ENCODE measurements around the gene CDV3. TPM values are rescaled to one million over a fixed set of nuclear protein-coding genes. Genes with fewer than 3 reads are reported as not detected.

CDV3 gene
- total and polyA plus RNA-seq, 7 donors: 63.7 to 120 (median 102) TPM

DNA sequence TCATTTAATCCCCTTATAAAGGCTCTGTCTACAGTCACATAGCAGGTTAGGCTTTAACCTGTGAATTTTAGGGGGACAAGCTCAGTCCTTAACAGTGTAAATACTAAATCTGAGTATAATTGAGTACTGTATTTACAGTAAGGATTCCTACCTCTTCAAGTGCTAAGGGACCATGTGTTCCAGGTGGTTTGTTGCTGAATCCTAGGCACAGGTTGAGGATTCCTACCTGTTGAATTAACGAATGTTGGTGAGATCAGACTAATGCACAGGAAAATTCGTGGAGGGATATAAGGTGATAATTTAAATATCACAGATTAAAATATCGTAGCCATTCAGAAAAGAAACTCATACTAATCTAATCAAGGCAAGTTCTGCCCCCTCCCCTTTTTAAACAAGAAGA is 24.9 kb downstream of the CDV3 start:
- TF ChIP-seq, protein P1, sequence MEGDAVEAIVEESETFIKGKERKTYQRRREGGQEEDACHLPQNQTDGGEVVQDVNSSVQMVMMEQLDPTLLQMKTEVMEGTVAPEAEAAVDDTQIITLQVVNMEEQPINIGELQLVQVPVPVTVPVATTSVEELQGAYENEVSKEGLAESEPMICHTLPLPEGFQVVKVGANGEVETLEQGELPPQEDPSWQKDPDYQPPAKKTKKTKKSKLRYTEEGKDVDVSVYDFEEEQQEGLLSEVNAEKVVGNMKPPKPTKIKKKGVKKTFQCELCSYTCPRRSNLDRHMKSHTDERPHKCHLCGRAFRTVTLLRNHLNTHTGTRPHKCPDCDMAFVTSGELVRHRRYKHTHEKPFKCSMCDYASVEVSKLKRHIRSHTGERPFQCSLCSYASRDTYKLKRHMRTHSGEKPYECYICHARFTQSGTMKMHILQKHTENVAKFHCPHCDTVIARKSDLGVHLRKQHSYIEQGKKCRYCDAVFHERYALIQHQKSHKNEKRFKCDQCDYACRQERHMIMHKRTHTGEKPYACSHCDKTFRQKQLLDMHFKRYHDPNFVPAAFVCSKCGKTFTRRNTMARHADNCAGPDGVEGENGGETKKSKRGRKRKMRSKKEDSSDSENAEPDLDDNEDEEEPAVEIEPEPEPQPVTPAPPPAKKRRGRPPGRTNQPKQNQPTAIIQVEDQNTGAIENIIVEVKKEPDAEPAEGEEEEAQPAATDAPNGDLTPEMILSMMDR (IDR thresholded peaks at IDR 0.05): no peak
- TF ChIP-seq POLR2A (IDR thresholded peaks at IDR 0.05) (no peak), POLR2AphosphoS5 (IDR thresholded peaks at IDR 0.05) (no peak), EP300 (IDR thresholded peaks at IDR 0.05) (no peak)
- 94 to 95% methylated on average over 3 of the region's 3 CpGs for WGBS, 2 donors
- Histone ChIP-seq H3K4me3 (no peak overlapping the region), H3K27ac (no peak overlapping the region), H3K4me1 (no peaks in the 10 kb centered on the region), H3K27me3 (no peaks in the 10 kb centered on the region), H3K9me3 (no peaks in the 10 kb centered on the region), H3K36me3 (no peaks in the 10 kb centered on the region)
- no peak for DNase-seq
- intact Hi-C loops (cut with DNase I): no loop called here

DNA sequence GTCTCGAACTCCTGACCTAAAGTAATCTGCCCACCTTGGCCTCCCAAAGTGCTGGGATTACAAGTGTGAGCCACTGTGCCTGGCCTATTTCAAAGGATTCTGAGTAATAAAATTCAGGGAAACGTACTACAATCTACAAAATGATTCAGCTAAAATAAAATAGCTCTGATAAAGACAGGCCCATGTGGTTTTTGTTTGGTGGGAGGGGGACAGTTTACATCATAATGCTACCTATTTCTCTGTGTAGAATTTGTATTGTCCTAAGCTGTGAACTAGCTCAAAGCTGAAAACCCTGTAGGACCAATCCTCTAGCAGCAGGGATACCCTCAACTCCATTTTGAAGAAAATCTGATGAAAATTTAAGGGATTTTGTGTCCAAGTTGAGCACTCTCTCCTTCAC is 25.8 kb downstream of the CDV3 start:
- WGBS, 2 donors: 77 to 86% methylated on average over 2 of the region's 2 CpGs
- Histone ChIP-seq H3K9me3 (no peaks in the 10 kb centered on the region), H3K4me3 (no peak overlapping the region), H3K27me3 (no peaks in the 10 kb centered on the region), H3K27ac (no peak overlapping the region), H3K4me1 (no peaks in the 10 kb centered on the region), H3K36me3 (peaks cover 0 to 5% (median 0%) of the 10 kb centered on the region in 4 donors)
- TF ChIP-seq POLR2AphosphoS5 (IDR thresholded peaks at IDR 0.05) (no peak), EP300 (IDR thresholded peaks at IDR 0.05) (no peak), POLR2A (IDR thresholded peaks at IDR 0.05) (no peak)
- TF ChIP-seq, protein P1 (IDR thresholded peaks at IDR 0.05): no peak
- no peak for DNase-seq
- intact Hi-C loops (cut with DNase I): no loop called here

GRCh38 chr3:133600572-133601081 is 27.1 kb downstream of the CDV3 start:
- WGBS, 2 donors: 94 to 98% methylated on average over 1 of the region's 1 CpG
- intact Hi-C loops (cut with DNase I): no loop called here
- no peak overlapping the region for H3K27ac ChIP-seq
- no peaks in the 10 kb centered on the region for H3K4me1 ChIP-seq
- no peaks in the 10 kb centered on the region for H3K9me3 ChIP-seq
- no peaks in the 10 kb centered on the region for H3K27me3 ChIP-seq
- peaks cover 0 to 16% (median 0%) of the 10 kb centered on the region in 4 donors for H3K36me3 ChIP-seq
- no peak for DNase-seq
- no peak overlapping the region for H3K4me3 ChIP-seq
- TF ChIP-seq, protein P1 (IDR thresholded peaks at IDR 0.05): no peak
- TF ChIP-seq POLR2AphosphoS5 (IDR thresholded peaks at IDR 0.05): no peak
- TF ChIP-seq EP300 (IDR thresholded peaks at IDR 0.05): no peak
- no peak for TF ChIP-seq POLR2A (IDR thresholded peaks at IDR 0.05)

GRCh38 chr3:133606342-133606741 is 32.9 kb downstream of the CDV3 start:
- Histone ChIP-seq H3K9me3 (no peaks in the 10 kb centered on the region), H3K4me3 (no peak overlapping the region), H3K4me1 (no peaks in the 10 kb centered on the region), H3K27ac (no peak overlapping the region), H3K36me3 (peaks cover 9 to 66% (median 18%) of the 10 kb centered on the region in 4 donors), H3K27me3 (no peaks in the 10 kb centered on the region)
- intact Hi-C loops (cut with DNase I): no loop called here
- TF ChIP-seq POLR2A (IDR thresholded peaks at IDR 0.05): no peak
- TF ChIP-seq, protein P1 (IDR thresholded peaks at IDR 0.05): no peak
- TF ChIP-seq POLR2AphosphoS5 (IDR thresholded peaks at IDR 0.05): no peak
- TF ChIP-seq EP300 (IDR thresholded peaks at IDR 0.05): no peak
- DNase-seq: no peak
- WGBS, 2 donors: 98% methylated on average over 1 of the region's 1 CpG

- H3K9me3 ChIP-seq: no peaks in the 10 kb centered on the region
- H3K4me1 ChIP-seq: no peaks in the 10 kb centered on the region
- no peak for DNase-seq
- no peaks in the 10 kb centered on the region for H3K27me3 ChIP-seq
- no peak overlapping the region for H3K4me3 ChIP-seq
- H3K27ac ChIP-seq: no peak overlapping the region
- TF ChIP-seq EP300 (IDR thresholded peaks at IDR 0.05) (no peak), POLR2AphosphoS5 (IDR thresholded peaks at IDR 0.05) (no peak), POLR2A (IDR thresholded peaks at IDR 0.05) (no peak)
- TF ChIP-seq, protein P1 (IDR thresholded peaks at IDR 0.05): no peak
- intact Hi-C loops (cut with DNase I): no loop called here
- peaks cover 9 to 72% (median 20%) of the 10 kb centered on the region in 4 donors for H3K36me3 ChIP-seq
- 96 to 98% methylated on average over 4 of the region's 4 CpGs for WGBS, 2 donors
Observed at GRCh38 chr3:133606902-133607301, 33.4 kb downstream of the CDV3 start.
